Panc1 (cell line): ENCODE results near the gene APOM. TPM values are rescaled to one million over a fixed set of nuclear protein-coding genes. Genes with fewer than 3 reads are reported as not detected.

Experiments used
- ATAC-seq: fragments of 200-7000 bp; cut with Tn5 transposase; 2 replicates; pipeline ENCODE4 v1.9.1; 2020; ENCODE audit warnings: mild to moderate bottlenecking, moderate library complexity
- BruUV-seq: library from RNA; stranded (reverse); fragments of 400-500 nt; replicated peaks from 2 replicates; lab custom pipeline; 2021; lab: Mats Ljungman, UMichigan
- CTCF ChIA-PET: fragments of 300-600 bp; sonication (Branson Sonifier 250); formaldehyde crosslinking; loops from one replicate; lab custom pipeline; 2022; ENCODE audit warnings: antibody characterized with exemption; lab: Charles Lee
- POLR2A ChIA-PET: fragments of 300-600 bp; sonication (Branson Sonifier 250); formaldehyde crosslinking; loops from one replicate; lab custom pipeline; 2022; ENCODE audit warnings: antibody characterized with exemption; lab: Charles Lee
- DNase-seq: peaks from one replicate; pipeline ENCODE4 v3.0.0-alpha.2; 2010; ENCODE audit warnings: low read depth, low spot score
- H3K27ac ChIP-seq: 2 replicates; pipeline ENCODE4 v1.5.1; 2011; ENCODE audit warnings: mild to moderate bottlenecking, low read length, inconsistent platforms
- H3K27me3 ChIP-seq: fragments of 200-500 bp; sonication (Bioruptor generic); 2 replicates; pipeline ENCODE4 v1.6.0; 2014; ENCODE audit warnings: low read length, inconsistent platforms; ENCODE audit not compliant: control insufficient read depth, insufficient read depth
- H3K36me3 ChIP-seq: fragments of 200-500 bp; sonication (Bioruptor generic); 2 replicates; pipeline ENCODE4 v1.5.1; 2014; ENCODE audit warnings: inconsistent platforms, mild to moderate bottlenecking, low read length, moderate library complexity; ENCODE audit not compliant: control insufficient read depth, insufficient read depth
- H3K4me1 ChIP-seq: 2 replicates; pipeline ENCODE4 v1.5.1; 2011; ENCODE audit warnings: inconsistent platforms, mild to moderate bottlenecking, low read length, moderate library complexity; ENCODE audit not compliant: control insufficient read depth, insufficient read depth
- H3K4me3 ChIP-seq, 2 experiments: 2 replicates each; pipeline ENCODE4 v1.5.1; 2011 to 2012; ENCODE audit warnings: low read depth in 2 of 2, low read length in 2 of 2, mild to moderate bottlenecking in 2 of 2, inconsistent platforms in 1 of 2, moderate library complexity in 1 of 2
- H3K9me3 ChIP-seq: fragments of 200-500 bp; sonication (Bioruptor generic); 2 replicates; pipeline ENCODE4 v1.5.1; 2014; ENCODE audit warnings: low read depth, mild to moderate bottlenecking, inconsistent platforms, low read length, moderate library complexity; ENCODE audit not compliant: control insufficient read depth, insufficient read depth
- CTCF ChIP-seq: fragments of 450-650 bp; IDR thresholded peaks from 2 replicates; pipeline ENCODE4 v1.5.1; 2017; ENCODE audit warnings: mild to moderate bottlenecking
- POLR2AphosphoS5 ChIP-seq: IDR thresholded peaks from 2 replicates; pipeline ENCODE4 v1.6.1; 2012; ENCODE audit warnings: mild to moderate bottlenecking, low read depth, low read length, moderate library complexity
- REST ChIP-seq, 2 experiments: IDR thresholded peaks; 2 replicates each; pipeline ENCODE4 v1.6.1; 2011 to 2012; ENCODE audit warnings: low read depth in 2 of 2, control low read depth in 1 of 2, low read length in 1 of 2, mild to moderate bottlenecking in 1 of 2, moderate library complexity in 1 of 2; ENCODE audit not compliant: insufficient read depth in 1 of 2
- SIN3A ChIP-seq: IDR thresholded peaks from 2 replicates; pipeline ENCODE4 v1.6.1; 2012; ENCODE audit warnings: low read depth, mild to moderate bottlenecking, low read length, moderate library complexity, borderline replicate concordance; ENCODE audit not compliant: insufficient read depth
- TCF7L2 ChIP-seq: IDR thresholded peaks from 2 replicates; pipeline ENCODE4 v1.6.1; 2011; ENCODE audit warnings: mild to moderate bottlenecking, low read depth, low read length, inconsistent platforms
- in situ Hi-C: cut with HindIII; loops from 2 replicates; pipeline ENCODE4 v1.10.0; 2016; ENCODE audit warnings: low sequenced_read_pairs, low pct_unique_long_range_greater_than_20kb
- intact Hi-C: fragments of 100-400 bp; cut with micrococcal nuclease; formaldehyde crosslinking; loops from one replicate; pipeline ENCODE4 v1.10.0; 2022; ENCODE audit not compliant: unreplicated experiment
- total RNA-seq: library from RNA; stranded (reverse); gene quantifications from one replicate; pipeline ENCODE4 v1.2.1, GENCODE V29; 2021; ENCODE audit not compliant: unreplicated experiment

The APOM gene
- total RNA-seq, 1 experiment from 2014 or later = 1.8 TPM

- no peaks in the 10 kb centered on the region for H3K27me3 ChIP-seq
- in situ Hi-C loops = no loop called here
- no TSS peak for BruUV-seq
- TF ChIP-seq POLR2AphosphoS5 (no peak), REST (IDR thresholded peaks at IDR 0.05; ENCODE audit: insufficient read depth in 1 of 2, low read depth in 2 of 2, low read length in 1 of 2) (no peak), TCF7L2 (no peak), CTCF (no peak), SIN3A (no peak)
- CTCF ChIA-PET = no interaction called here
- ATAC-seq (no peak), DNase-seq (no peak)
- peaks cover 4% of the 10 kb centered on the region; the same call in 1 of the 2 replicates for H3K36me3 ChIP-seq
- H3K4me3 ChIP-seq = no peak overlapping the region
- H3K9me3 ChIP-seq = no peaks in the 10 kb centered on the region
- peaks cover 4% of the 10 kb centered on the region; the same call in 1 of the 2 replicates for H3K4me1 ChIP-seq
- no peak overlapping the region for H3K27ac ChIP-seq
- POLR2A ChIA-PET = no interaction called here
- intact Hi-C loops = no loop called here
Observed at GRCh38 chr6:31676322-31676903, 20.7 kb downstream of the APOM start.

GRCh38 chr6:31676904-31677303 lies 21.2 kb downstream of the APOM start:
- BruUV-seq = no TSS peak
- CTCF ChIA-PET = no interaction called here
- H3K27ac ChIP-seq = no peak overlapping the region
- DNase-seq (no peak), ATAC-seq (no peak)
- POLR2A ChIA-PET = no interaction called here
- intact Hi-C loops (no loop called here), in situ Hi-C loops (no loop called here)
- H3K9me3 ChIP-seq = no peaks in the 10 kb centered on the region
- H3K4me1 ChIP-seq = peaks cover 4% of the 10 kb centered on the region; the same call in 1 of the 2 replicates
- no peaks in the 10 kb centered on the region for H3K27me3 ChIP-seq
- no peak overlapping the region for H3K4me3 ChIP-seq
- no peaks in the 10 kb centered on the region; the same call in 1 of the 2 replicates for H3K36me3 ChIP-seq
- TF ChIP-seq POLR2AphosphoS5 (no peak), TCF7L2 (no peak), REST (IDR thresholded peaks at IDR 0.05; ENCODE audit: insufficient read depth in 1 of 2, low read depth in 2 of 2, low read length in 1 of 2) (no peak), CTCF (no peak), SIN3A (no peak)
